ENCODE results near the gene B4GALNT2. TPM values are rescaled to one million over a fixed set of nuclear protein-coding genes. Genes with fewer than 3 reads are reported as not detected.
A peak's percentile ranks its signal among the peaks of the same experiment; 100 is the strongest.
"Not testable (repeated sequence)": the region's sequence is repeated elsewhere in the genome, so short reads cannot be mapped to it uniquely, and the experiment has no call there.

Gene B4GALNT2
- total RNA-seq, 2 experiments from 2014 or later: not detected

DNA sequence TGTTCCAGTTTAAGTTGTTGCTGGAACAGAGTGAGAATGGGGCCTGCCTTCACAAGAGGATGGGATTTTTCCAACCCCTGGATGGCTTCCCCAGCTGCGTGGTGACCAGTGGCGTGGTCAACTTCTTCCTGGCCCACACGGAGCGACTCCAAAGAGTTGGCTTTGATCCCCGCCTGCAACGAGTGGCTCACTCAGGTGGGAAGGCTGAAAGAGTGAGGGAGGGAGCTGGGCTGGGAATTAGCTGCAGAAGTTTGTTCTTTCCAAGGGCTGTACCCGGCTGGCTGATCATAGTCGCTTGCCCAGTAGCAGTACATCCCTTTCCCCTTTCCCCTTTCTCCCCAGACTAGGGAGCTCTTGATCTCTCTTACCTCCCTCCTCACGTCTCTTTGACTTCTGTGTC lies 36.1 kb downstream of the B4GALNT2 start:
- ChIA-PET POLR2A (no interaction called here), CTCF (no interaction called here)
- Mint-ChIP-seq H3K27ac (no peak overlapping the region), H3K4me1 (no peaks in the 10 kb centered on the region), H3K27me3 (peaks cover 58% of the 10 kb centered on the region), H3K9me3 (no peaks in the 10 kb centered on the region), H3K36me3 (ENCODE audit: low read depth) (no peaks in the 10 kb centered on the region), H3K4me3 (no peak overlapping the region)
- DNase-seq: no peak

DNA sequence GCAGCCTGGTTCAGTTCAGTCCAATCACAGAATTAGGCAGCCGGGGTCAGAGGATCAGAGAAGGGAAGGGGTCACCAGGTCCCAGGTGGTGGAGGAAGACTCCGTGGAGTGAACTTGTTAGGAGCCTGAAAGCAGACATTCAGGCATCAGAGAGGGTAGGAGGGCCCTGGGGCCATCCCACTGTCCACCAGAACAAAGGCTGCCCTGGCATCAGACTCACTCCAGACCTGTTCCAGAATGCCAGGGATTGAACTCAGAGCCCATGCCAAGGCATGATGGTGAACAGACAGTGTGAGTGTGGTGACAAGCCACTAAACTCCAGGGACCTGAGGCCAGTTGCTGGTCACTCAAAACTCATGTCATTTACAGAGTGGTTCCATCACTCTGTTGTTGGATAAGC lies 37.6 kb downstream of the B4GALNT2 start:
- DNase-seq: no peak
- H3K27ac Mint-ChIP-seq: no peak overlapping the region
- ChIA-PET CTCF (no interaction called here), POLR2A (no interaction called here)
- H3K9me3 Mint-ChIP-seq: peaks cover 7% of the 10 kb centered on the region
- H3K4me3 Mint-ChIP-seq: no peak overlapping the region
- H3K36me3 Mint-ChIP-seq (ENCODE audit: low read depth): no peaks in the 10 kb centered on the region
- peaks cover 56% of the 10 kb centered on the region for H3K27me3 Mint-ChIP-seq
- H3K4me1 Mint-ChIP-seq: no peaks in the 10 kb centered on the region

- CTCF ChIA-PET: interaction anchor here (1.1 to 1.4 kb wide), 2 partner anchors 9 to 51 kb away, joined by 3 to 4 read pairs; no protein-coding TSS in a partner anchor
- peaks cover 11% of the 10 kb centered on the region for H3K9me3 Mint-ChIP-seq
- H3K4me1 Mint-ChIP-seq; DNase-seq; H3K4me3 Mint-ChIP-seq; POLR2A ChIA-PET; H3K27ac Mint-ChIP-seq; H3K36me3 Mint-ChIP-seq (ENCODE audit: low read depth): not testable (repeated sequence)
- peaks cover 56% of the 10 kb centered on the region for H3K27me3 Mint-ChIP-seq
These were observed 38.1 kb downstream of the B4GALNT2 start for GRCh38 chr17:49170711-49171110.

DNA sequence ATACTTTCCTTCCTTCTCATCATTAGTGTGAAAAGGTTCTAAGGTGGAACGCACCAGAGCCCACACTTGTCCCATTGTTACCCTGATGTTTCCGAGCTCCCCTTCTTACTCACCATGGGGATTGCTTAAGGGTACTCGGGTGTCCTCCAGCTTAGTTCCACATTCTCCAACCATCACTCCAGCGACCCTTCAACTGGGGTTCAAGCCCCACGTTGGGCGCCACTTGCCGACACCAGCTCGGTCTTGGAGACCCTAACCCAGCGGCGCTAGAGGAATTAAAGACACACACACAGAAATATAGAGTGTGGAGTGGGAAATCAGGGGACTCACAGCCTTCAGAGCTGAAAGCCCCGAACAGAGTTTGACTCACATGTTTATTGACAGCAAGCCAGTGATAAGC lies 43.4 kb downstream of the B4GALNT2 start:
- Mint-ChIP-seq H3K27me3 (peaks cover 32% of the 10 kb centered on the region), H3K9me3 (peaks cover 20% of the 10 kb centered on the region)
- H3K36me3 Mint-ChIP-seq (ENCODE audit: low read depth); H3K27ac Mint-ChIP-seq; H3K4me1 Mint-ChIP-seq; DNase-seq; POLR2A ChIA-PET; H3K4me3 Mint-ChIP-seq: not testable (repeated sequence)
- CTCF ChIA-PET: interaction anchor here (0.6 kb wide), 1 partner anchor 1806 kb away, joined by 3 read pairs; no protein-coding TSS in a partner anchor

GRCh38 chr17:49180303-49180702 lies 47.7 kb downstream of the B4GALNT2 start:
- peaks cover 11% of the 10 kb centered on the region for H3K27me3 Mint-ChIP-seq
- peaks cover 11% of the 10 kb centered on the region for H3K36me3 Mint-ChIP-seq (ENCODE audit: low read depth)
- ChIA-PET POLR2A (no interaction called here), CTCF (interaction anchor here (0.6 to 2.4 kb wide), 9 partner anchors 9 to 1971 kb away, joined by 3 to 17 read pairs (median 4); partner anchors contain the start of gene PHOSPHO1)
- H3K4me1 Mint-ChIP-seq: peaks cover 4% of the 10 kb centered on the region
- peak; percentile 65 for DNase-seq
- H3K27ac Mint-ChIP-seq: no peak overlapping the region
- no peak overlapping the region for H3K4me3 Mint-ChIP-seq
- H3K9me3 Mint-ChIP-seq: peaks cover 25% of the 10 kb centered on the region

DNA sequence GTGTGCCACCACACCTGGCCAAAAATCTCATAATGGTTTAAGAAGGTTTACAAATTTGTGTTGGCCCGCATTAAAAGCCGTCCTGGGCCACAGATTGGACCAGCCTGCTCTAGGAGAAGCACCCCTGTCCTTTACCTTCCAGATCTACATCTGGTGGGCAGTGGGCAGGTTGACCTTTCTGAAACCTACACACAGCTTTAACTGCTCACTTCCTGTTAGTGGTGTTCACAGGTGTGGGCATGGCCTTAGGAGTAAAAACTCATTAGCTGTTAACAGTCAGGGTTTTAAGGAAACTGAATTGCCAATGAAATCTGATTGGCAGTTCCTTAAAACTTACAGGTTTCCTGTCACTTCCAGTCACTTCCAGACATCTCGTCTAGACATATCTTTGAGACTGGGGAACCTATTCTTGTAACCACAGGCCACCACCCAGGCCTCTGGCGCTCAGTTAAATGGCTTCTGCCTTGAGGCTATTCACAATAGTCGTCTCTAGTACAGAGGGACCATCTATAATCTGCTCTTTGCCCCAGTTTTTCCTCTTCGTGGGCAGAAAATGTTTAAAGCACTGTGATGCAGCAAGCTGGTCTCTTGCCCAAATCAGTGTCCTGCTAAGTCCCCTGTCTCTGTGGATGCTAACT lies 48.5 kb downstream of the B4GALNT2 start:
- H3K27ac Mint-ChIP-seq: no peak overlapping the region
- ChIA-PET CTCF (interaction anchor here (0.6 to 2.4 kb wide), 6 partner anchors 9 to 1971 kb away, joined by 3 to 17 read pairs (median 6); partner anchors contain the start of gene PHOSPHO1), POLR2A (no interaction called here)
- peaks cover 25% of the 10 kb centered on the region for H3K9me3 Mint-ChIP-seq
- H3K27me3 Mint-ChIP-seq: peaks cover 7% of the 10 kb centered on the region
- no peak for DNase-seq
- peaks cover 15% of the 10 kb centered on the region for H3K36me3 Mint-ChIP-seq (ENCODE audit: low read depth)
- no peak overlapping the region for H3K4me3 Mint-ChIP-seq
- H3K4me1 Mint-ChIP-seq: peaks cover 4% of the 10 kb centered on the region

- CTCF ChIA-PET: interaction anchor here (1.4 kb wide), 1 partner anchor 44 kb away, joined by 5 read pairs; no protein-coding TSS in a partner anchor
- POLR2A ChIA-PET: no interaction called here
- Mint-ChIP-seq H3K4me3 (no peak overlapping the region), H3K4me1 (peaks cover 4% of the 10 kb centered on the region), H3K27me3 (peaks cover 5% of the 10 kb centered on the region), H3K9me3 (peaks cover 26% of the 10 kb centered on the region), H3K36me3 (ENCODE audit: low read depth) (peaks cover 17% of the 10 kb centered on the region), H3K27ac (no peak overlapping the region)
- no peak for DNase-seq
These were observed 50.8 kb downstream of the B4GALNT2 start for GRCh38 chr17:49183341-49183740.

DNA sequence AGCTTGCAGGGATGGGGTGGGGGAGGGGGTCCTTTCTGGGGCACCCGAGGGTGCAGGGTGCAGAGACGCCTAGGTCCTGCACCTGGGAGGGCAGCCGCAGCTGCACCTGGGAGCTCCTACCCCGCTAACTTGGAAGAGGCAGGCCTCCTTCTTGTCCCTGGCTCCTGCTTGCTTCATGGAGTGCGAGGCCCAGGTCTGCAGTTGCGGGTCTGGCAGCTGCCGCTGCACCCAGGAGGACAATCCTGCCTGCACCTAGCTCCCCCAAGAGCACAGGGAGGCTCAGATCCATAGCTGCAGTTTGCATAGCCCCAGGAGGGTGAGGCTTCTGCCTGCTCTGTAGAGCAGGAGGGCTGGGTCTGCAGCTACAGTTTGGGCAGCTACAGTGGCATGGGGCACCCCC lies 51.2 kb downstream of the B4GALNT2 start:
- H3K4me3 Mint-ChIP-seq: no peak overlapping the region
- H3K4me1 Mint-ChIP-seq: peaks cover 4% of the 10 kb centered on the region
- peaks cover 17% of the 10 kb centered on the region for H3K36me3 Mint-ChIP-seq (ENCODE audit: low read depth)
- peaks cover 26% of the 10 kb centered on the region for H3K9me3 Mint-ChIP-seq
- DNase-seq: no peak
- H3K27me3 Mint-ChIP-seq: peaks cover 4% of the 10 kb centered on the region
- CTCF ChIA-PET: no interaction called here
- no peak overlapping the region for H3K27ac Mint-ChIP-seq
- POLR2A ChIA-PET: no interaction called here

GRCh38 chr17:49184522-49184921 lies 52.0 kb downstream of the B4GALNT2 start:
- H3K4me1 Mint-ChIP-seq, H3K27ac Mint-ChIP-seq, DNase-seq, POLR2A ChIA-PET, H3K27me3 Mint-ChIP-seq, H3K4me3 Mint-ChIP-seq, CTCF ChIA-PET: not testable (repeated sequence)
- peaks cover 26% of the 10 kb centered on the region for H3K9me3 Mint-ChIP-seq
- H3K36me3 Mint-ChIP-seq (ENCODE audit: low read depth): peaks cover 17% of the 10 kb centered on the region

GRCh38 chr17:49185381-49185780 lies 52.8 kb downstream of the B4GALNT2 start:
- H3K4me3 Mint-ChIP-seq, H3K4me1 Mint-ChIP-seq, POLR2A ChIA-PET, H3K27ac Mint-ChIP-seq, H3K27me3 Mint-ChIP-seq, DNase-seq: not testable (repeated sequence)
- Mint-ChIP-seq H3K36me3 (ENCODE audit: low read depth) (peaks cover 17% of the 10 kb centered on the region), H3K9me3 (peaks cover 26% of the 10 kb centered on the region)
- CTCF ChIA-PET: interaction anchor here (0.8 kb wide), 1 partner anchor 23 kb away, joined by 3 read pairs; no protein-coding TSS in a partner anchor

- CTCF ChIA-PET: no interaction called here
- Mint-ChIP-seq H3K27ac (no peak overlapping the region), H3K9me3 (peaks cover 24% of the 10 kb centered on the region), H3K4me1 (peaks cover 14% of the 10 kb centered on the region), H3K36me3 (ENCODE audit: low read depth) (peaks cover 17% of the 10 kb centered on the region), H3K27me3 (peaks cover 4% of the 10 kb centered on the region), H3K4me3 (no peak overlapping the region)
- POLR2A ChIA-PET: no interaction called here
- DNase-seq: no peak
These were observed 54.7 kb downstream of the B4GALNT2 start for GRCh38 chr17:49187301-49187700.

DNA sequence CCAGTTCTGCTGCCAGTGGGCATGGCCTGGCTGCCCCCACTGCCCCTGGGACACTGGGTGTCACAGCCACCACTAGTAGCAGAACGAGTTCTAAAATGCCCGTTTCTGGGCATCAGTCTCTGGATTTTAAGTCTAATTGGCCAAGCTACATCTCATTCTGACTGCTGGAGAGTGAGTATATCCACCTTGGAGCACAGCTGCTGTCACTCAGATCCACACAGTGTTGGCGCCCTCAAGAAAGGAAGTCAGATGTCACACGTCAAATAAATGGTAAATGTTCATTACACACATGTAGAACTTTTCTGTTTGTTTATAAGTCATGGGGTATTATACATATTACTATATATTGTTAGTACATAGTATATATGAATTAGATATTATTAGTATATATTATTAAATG lies 58.4 kb downstream of the B4GALNT2 start:
- H3K4me3 Mint-ChIP-seq: peak overlapping the region; percentile 22
- CTCF ChIA-PET: interaction anchor here (2.2 to 3.0 kb wide), 2 partner anchors 11 to 34 kb away, joined by 9 to 17 read pairs; no protein-coding TSS in a partner anchor

GRCh38 chr17:49191409-49191916 lies 58.9 kb downstream of the B4GALNT2 start:
- H3K4me1 Mint-ChIP-seq: peaks cover 45% of the 10 kb centered on the region
- peaks cover 4% of the 10 kb centered on the region for H3K9me3 Mint-ChIP-seq
- DNase-seq: no peak
- peak overlapping the region; percentile 98 for H3K27ac Mint-ChIP-seq
- CTCF ChIA-PET: interaction anchor here (1.2 to 2.2 kb wide), 5 partner anchors 10 to 36 kb away, joined by 3 to 13 read pairs (median 4); no protein-coding TSS in a partner anchor
- H3K36me3 Mint-ChIP-seq (ENCODE audit: low read depth): no peaks in the 10 kb centered on the region
- no peaks in the 10 kb centered on the region for H3K27me3 Mint-ChIP-seq
- POLR2A ChIA-PET: interaction anchor here (0.7 kb wide), 1 partner anchor 119 kb away, joined by 3 read pairs; no protein-coding TSS in a partner anchor
- H3K4me3 Mint-ChIP-seq: peak overlapping the region; percentile 85

More for the DNA sequence above, 58.4 kb downstream of the B4GALNT2 start:
- POLR2A ChIA-PET: no interaction called here
- H3K27me3 Mint-ChIP-seq: no peaks in the 10 kb centered on the region
- peaks cover 9% of the 10 kb centered on the region for H3K9me3 Mint-ChIP-seq
- H3K36me3 Mint-ChIP-seq (ENCODE audit: low read depth): peaks cover 4% of the 10 kb centered on the region
- no peak for DNase-seq
- peaks cover 42% of the 10 kb centered on the region for H3K4me1 Mint-ChIP-seq
- no peak overlapping the region for H3K27ac Mint-ChIP-seq

Data from activated CD4-positive, alpha-beta T cell treated with anti-CD3 and anti-CD28 coated beads, Interleukin-2, amount 10 ng/mL, durations not matched to agents 7 days and 5 days (primary cell).